ENCODE measurements around the gene ARFIP1.
A peak's percentile ranks its signal among the peaks of the same experiment; 100 is the strongest.
"Not testable (repeated sequence)": the region's sequence is repeated elsewhere in the genome, so short reads cannot be mapped to it uniquely, and the experiment has no call there.

ARFIP1 gene

GRCh38 chr4:152896811-152897210, 117.1 kb downstream of the ARFIP1 start:
- no peak for DNase-seq

DNA sequence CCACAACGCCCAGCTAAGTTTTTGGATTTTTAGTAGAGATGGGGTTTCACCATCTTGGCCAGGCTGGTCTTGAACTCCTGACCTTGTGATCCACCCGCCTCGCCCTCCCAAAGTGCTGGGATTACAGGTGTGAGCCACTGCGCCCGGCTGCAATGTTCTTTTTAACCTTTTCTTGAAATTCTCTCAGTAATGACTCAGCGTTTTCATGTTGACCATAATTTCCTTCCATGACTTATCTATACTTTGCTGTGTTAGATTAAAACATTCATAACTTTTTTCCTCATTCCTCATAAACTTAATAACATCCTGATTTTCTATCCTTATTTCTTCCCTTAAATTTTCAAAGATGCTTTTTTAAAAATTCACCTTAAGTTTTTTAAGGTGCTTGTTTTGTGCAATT, 118.4 kb downstream of the ARFIP1 start:
- not testable (repeated sequence) for DNase-seq

GRCh38 chr4:152898606-152899005, 118.9 kb downstream of the ARFIP1 start:
- no peak for DNase-seq

DNA sequence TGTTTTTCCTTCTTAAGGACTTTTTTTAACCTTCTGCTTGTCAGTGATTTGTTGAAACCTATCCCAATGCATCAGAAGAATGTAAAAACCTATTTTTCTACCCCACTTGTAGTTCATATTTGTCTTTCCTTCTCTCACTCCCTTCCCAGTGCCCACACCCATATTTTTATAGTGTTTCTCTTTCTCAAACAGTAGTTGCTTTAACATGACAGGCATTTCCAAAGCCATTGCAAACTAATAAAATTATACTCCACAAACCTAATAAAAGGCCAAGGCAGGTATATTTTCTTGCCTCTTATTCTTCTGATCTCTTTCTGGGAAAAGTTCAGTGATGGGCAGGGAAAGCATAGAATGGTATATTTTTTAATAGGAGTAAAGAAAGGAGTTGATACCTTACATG, 120.6 kb downstream of the ARFIP1 start:
- DNase-seq = no peak

GRCh38 chr4:152901205-152901604, 121.5 kb downstream of the ARFIP1 start:
- DNase-seq = no peak

DNA sequence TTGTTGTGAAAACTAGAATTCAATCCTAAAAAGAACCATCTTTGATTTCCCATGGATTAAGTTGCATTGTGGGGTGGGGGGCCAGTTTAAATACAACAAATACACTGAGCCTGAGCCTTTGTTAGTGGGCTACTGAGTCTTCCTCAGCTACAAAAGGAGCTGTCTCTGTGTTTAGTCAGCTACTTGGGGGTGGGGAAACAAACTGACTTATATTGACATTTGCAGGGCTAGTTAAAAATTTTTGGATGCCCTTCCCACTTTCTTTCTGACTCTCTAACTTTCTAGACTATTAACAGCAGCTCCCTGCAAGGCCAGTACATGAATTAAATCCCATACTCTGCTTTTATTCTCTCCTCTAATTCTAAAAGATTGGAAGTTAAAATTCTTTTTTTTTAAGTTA, 123.9 kb downstream of the ARFIP1 start:
- DNase-seq = no peak

DNA sequence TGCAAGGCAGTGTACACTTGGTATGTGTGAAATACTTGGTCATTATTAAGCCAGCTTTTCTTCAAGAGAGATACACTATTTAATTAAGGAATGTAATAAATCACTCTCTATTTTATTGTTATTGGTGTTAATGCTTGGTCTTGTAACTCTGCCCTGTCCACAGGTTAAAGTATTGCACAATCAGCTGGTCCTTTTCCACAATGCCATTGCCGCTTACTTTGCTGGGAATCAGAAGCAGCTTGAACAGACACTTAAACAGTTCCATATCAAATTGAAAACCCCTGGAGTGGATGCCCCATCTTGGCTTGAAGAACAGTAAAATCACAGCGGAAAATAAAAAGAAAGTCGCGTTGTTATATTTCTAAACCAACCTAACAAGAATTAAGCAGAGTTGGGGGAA, 130.1 kb downstream of the ARFIP1 start:
- DNase-seq = no peak

DNA sequence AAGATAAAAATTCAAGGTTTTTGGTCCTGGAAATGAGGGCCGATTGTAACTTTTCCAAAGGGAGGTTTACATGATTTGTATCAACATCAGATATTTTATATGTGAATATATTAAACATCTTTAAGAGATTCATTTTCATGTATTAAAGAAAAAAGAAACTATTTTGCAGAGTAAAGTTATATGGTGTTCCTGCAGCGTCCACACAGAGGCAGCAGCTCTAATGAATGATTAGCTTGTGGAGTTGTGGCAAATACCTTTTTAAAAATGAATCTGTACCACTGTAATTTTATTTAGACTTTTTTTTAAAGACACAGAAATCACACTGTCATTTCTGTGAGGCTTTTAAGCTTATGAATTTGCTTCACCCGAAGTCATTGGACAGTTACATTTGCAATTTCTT, 130.8 kb downstream of the ARFIP1 start:
- DNase-seq = no peak

DNA sequence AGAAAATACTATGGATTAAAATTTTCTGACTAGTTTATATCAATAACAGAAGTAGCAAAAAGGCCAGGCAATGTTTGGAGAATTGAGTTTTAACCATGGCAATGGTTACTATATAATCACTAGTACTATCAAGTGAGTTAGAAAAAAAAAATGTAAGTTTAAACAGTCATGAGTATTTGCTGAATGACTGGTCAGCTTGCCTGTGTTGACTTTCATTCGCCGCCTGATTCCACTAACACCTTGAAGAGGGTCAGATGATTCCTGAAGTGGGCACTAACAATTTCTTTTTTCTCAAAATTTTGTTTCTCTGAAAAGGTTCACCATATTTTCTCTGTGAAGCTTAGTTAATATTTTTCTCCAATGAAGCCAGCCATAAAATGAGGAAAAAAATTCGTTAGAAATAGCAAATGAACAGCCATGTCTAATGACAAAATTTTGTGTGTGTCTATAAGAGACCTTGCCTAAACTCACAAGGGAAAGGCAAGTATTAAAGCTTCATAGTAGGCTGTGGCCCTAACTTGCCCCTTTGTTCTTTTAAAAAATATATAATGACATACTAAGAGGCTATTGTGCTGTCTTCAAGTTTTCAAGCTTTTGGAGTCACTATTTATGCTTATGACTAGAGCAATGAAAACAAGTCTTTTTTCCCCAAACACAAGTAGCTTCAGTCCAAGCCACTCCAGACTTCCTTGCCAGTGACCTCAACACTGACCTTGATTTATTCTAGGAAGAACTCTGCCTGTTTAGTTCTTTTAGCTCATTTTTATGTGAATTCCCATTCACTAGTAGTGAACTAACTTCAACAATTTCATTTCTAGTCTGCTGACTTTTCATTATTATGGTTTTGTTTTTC, 138.0 kb downstream of the ARFIP1 start:
- DNase-seq = no peak

GRCh38 chr4:152919826-152920225, 140.1 kb downstream of the ARFIP1 start:
- no peak for DNase-seq

DNA sequence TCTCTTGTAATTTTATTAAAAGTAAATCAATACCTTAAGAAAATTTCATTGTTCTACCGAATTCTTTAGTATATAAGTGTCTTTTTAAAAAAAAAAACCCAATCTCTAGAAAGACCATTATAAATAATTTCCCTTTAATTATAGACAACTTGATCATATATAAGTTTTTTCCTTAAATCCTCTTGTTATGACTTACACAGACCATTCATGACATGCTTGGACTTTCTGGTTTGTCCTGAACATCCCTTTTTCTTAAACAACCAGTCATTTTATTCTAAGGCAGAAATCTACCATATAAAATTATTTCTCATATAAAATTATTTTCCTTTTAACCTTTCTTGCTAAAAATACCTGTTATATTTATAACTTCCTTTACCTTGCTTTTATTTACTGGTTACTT, 141.0 kb downstream of the ARFIP1 start:
- DNase-seq = no peak

DNA sequence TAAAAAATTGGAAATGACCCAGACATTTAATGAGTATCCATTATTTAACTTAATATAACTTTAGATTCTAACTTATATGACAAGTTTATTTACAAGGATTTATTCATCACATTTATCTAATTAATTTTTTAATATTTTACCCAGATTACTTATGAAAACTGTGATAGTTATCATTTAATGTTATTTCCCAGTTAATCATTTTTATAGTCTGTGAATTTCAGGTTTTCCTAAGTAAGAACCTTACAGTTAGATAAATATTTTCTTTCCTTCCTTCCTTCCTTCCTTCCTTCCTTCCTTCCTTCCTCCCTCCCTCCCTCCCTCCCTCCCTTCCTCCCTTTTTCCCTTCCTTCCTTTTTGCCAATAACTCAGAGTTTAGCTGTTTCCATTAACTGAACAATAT, 141.5 kb downstream of the ARFIP1 start:
- DNase-seq = no peak

DNA sequence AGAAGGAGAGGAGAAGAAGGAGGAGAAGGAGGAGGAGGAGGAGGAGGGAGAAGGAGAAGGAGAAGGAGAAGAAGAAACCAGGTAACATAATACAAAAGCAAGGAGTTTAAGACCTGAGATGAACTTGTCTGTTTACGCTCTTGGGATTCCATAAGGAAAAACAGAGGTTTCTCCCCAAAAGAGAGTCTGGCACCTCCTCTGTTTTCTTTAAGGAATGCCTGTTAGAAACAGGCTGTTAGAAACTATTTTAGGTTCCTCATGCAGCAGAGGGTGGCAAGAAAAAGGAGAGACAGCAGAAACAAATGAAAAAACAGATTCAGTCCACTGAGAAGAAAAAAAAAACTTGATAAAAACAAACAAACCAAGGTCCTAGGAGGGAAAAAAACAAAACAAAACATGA, 146.1 kb downstream of the ARFIP1 start:
- no peak for DNase-seq

DNA sequence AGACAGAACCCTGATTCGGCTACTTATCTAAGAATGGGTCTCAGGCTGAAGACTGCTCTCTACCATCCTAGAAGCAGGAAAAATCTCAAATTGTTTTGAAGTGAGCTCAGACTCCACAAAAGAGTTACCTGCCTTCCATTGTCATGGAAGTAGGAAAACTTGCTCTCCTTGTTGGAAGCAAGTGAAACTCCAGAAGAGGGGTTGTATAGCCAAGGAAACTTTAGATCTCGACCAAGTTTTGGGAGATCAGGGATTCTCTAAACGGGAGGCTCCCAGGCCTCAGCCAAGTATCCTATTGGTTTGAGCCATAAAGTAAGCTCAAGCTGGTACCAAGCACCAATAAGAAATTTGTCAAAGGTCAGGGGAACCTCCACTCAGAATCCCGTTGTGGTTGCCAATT, 147.2 kb downstream of the ARFIP1 start:
- DNase-seq = no peak

GRCh38 chr4:152927737-152928136, 148.0 kb downstream of the ARFIP1 start:
- DNase-seq = no peak

DNA sequence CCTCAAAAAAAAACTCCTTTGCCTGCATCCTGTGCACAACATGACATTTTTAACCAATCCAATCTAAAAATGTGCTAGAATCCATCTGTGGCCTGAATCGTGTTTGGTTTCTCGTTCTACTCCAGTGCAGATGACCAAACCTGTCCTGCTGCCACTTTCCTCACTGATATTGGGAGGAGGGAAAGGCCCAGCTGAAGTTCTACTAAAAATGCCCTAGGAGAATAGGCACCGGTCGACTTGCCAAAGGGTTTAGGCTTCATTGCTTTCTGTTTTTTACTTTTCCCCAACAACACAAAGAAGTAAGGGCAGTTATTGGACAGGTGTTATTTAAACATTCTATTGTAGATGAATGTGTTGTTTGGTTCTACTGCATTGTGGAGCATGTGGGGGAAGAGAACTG, 148.5 kb downstream of the ARFIP1 start:
- no peak for DNase-seq

DNA sequence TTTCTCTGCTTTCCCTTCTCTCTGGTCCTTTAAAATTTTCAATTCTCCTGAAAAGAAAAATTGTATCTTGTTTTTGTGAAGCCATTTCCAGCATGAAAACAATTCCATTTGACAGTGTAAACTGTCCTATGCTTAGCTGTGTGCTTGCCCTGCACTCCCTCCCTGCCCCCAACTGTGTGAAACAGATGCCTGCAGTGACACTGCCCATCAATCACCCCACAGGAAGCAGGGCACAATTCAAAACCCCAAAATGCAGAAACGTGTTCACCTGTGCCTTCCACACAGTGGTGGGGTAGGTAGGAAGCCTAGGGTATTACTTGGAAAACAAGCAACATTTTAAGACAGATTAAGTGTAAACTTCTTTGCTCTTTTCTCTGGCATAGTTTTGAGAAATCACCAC, 150.1 kb downstream of the ARFIP1 start:
- no peak for DNase-seq

DNA sequence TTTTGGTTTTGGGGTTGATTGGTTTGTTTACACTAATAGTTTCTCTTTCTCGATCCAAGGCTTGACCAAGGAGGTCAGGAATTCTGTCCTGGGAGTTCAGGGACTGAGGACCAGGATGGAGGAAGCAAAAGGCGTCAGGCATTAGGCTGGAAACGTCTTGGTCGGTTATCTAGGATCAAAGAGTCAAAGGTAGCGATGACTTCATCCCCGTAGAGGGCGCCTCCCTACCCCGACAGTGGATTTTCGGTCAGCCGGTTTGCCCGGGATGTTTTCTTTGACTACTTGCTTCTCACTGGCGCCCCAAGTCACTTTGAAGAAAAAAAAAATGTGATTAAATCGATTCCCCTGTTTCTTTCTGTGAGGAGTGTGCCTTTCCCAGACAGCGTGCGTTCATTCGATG, 155.4 kb downstream of the ARFIP1 start:
- DNase-seq = no peak

DNA sequence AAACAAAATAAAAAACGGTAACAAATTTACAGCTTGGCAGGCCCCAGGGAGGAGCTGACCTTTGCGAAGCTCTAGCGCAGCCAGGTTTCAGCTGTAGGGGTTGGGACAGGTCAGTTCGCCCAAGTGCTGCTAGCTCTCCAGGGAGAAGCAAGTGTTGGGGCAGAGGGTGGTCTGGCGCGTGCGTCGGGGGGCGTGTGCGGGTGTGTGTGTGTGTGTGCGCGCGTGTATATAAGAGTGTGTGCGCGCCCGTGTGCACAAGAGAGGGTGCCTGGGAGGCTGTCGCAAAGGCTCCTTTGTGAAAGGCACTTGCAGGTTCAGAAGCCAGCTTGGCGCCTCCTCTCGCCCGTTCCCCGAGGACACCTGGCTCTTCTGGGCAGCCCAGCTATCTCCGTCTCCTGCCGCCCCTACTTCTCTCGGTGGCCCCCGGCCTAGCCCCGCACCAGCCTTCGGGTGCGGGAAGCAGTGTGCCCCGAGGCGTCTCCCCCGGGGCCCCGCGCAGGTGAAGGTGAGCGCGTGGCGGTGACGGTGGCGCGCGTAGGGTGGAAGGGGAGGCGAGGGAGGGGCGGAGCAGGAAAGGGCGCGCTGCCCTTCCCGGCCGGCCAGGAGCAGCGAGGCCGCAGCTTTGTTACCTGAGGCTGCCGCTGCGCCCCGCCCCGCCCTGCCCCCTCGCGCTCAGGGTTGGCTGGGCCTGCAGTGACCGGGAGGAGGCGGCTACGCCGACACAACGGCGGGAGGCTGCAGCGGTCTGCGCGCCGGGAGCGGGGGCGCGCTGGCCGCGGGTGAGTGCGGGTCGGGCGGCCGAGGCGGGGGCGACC, 156.1 kb downstream of the ARFIP1 start, which contains the start of gene FHDC1:
TSS of gene FHDC1 (plus strand) at position 693 of the 815 bp plus-strand sequence. CDS start 6,735 bp downstream, outside the sequence.
- peak; percentile 85 for DNase-seq

- peak; percentile 79 for DNase-seq
Observed at GRCh38 chr4:152936446-152937335, 156.9 kb downstream of the ARFIP1 start.

DNA sequence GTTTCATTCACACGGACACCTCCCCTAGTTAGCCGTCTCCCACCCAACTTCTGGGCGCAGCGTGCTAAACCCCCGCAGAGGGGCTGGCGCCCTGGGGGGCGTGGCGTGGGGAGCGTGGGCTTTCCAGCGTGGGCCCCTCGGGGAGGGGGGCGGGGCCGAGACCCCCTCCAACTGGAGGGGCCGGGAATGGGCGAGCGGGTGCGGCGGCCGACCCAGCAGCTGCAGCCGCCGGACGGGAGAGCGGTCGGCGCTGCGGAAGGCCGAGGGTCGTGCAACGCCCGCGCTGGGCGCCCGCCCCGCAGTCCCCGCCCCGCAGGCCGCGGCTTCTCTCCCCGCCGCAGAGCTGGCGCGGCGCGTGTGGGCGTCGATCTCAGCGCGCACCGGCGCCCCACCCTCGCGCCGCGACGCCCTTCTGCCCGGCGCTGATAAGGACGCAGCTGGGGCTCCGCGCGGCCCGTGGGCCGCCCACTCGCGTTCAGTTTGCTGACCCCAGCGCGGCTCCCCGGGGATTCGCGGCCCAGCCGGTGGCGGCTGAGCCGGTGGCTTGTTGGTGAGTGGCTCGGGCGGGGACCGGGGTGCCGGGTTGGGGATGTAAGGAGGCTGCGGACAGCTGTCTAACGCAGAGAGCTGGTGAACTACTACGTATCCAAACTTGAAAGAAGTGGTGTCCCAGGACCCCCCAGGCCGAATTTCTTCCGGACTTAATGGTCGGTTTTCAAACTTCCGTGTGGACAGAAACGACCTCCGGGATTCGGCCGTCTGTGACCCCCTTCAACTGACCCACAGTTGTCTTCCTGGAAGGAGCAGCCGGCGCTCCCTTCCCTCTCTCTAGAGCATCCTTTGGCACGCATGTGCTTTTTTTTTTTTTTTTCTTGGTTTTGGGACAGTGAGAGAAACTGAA, 157.8 kb downstream of the ARFIP1 start:
- DNase-seq = peak; percentile 80
